H9 (cell line): Measurements from ENCODE around the gene KLC4. TPM values are rescaled to one million over a fixed set of nuclear protein-coding genes. Genes with fewer than 3 reads are reported as not detected.

Experiments
- DNase-seq: peaks from one replicate; pipeline ENCODE4 v3.0.0-alpha.2; 2017
- H2AFZ ChIP-seq: one replicate; pipeline ENCODE4 v1.6.1; 2013; ENCODE audit warnings: mild to moderate bottlenecking, low read length, control low read depth, moderate library complexity
- H2AK5ac ChIP-seq: 2 replicates; pipeline ENCODE4 v1.6.1; 2013; ENCODE audit warnings: low read length, control low read depth, mixed read lengths; ENCODE audit not compliant: insufficient read length
- H2BK120ac ChIP-seq: one replicate; pipeline ENCODE4 v1.6.1; 2013; ENCODE audit warnings: low read depth, mild to moderate bottlenecking, low read length, control low read depth, inconsistent platforms; ENCODE audit not compliant: poor library complexity, severe bottlenecking
- H2BK12ac ChIP-seq: 2 replicates; pipeline ENCODE4 v1.6.1; 2013; ENCODE audit warnings: low read length, control low read depth, mixed read lengths, low read depth; ENCODE audit not compliant: insufficient read length
- H2BK15ac ChIP-seq: 2 replicates; pipeline ENCODE4 v1.6.1; 2013; ENCODE audit warnings: low read depth, low read length, control low read depth
- H2BK20ac ChIP-seq: one replicate; pipeline ENCODE4 v1.6.1; 2013; ENCODE audit warnings: low read depth, mild to moderate bottlenecking, low read length, control low read depth, inconsistent platforms; ENCODE audit not compliant: poor library complexity, severe bottlenecking
- H2BK5ac ChIP-seq: 2 replicates; pipeline ENCODE4 v1.6.1; 2013; ENCODE audit warnings: low read length, control low read depth, mixed read lengths; ENCODE audit not compliant: insufficient read length
- H3K14ac ChIP-seq: 2 replicates; pipeline ENCODE4 v1.6.1; 2013; ENCODE audit warnings: low read length, control low read depth; ENCODE audit not compliant: insufficient read depth
- H3K18ac ChIP-seq: 2 replicates; pipeline ENCODE4 v1.6.1; 2013; ENCODE audit warnings: low read depth, mild to moderate bottlenecking, mixed read lengths, low read length, control low read depth; ENCODE audit not compliant: insufficient read length
- H3K23ac ChIP-seq: 2 replicates; pipeline ENCODE4 v1.6.1; 2013; ENCODE audit warnings: low read length, control low read depth, mixed read lengths, low read depth; ENCODE audit not compliant: insufficient read length
- H3K23me2 ChIP-seq: 2 replicates; pipeline ENCODE4 v1.6.1; 2013; ENCODE audit warnings: low read depth, mild to moderate bottlenecking, mixed read lengths, low read length, control low read depth; ENCODE audit not compliant: insufficient read length, poor library complexity, severe bottlenecking
- H3K27ac ChIP-seq: 2 replicates; pipeline ENCODE4 v1.5.1; 2013; ENCODE audit warnings: low read length, control low read depth, mixed read lengths, low read depth; ENCODE audit not compliant: insufficient read length
- H3K27me3 ChIP-seq: 2 replicates; pipeline ENCODE4 v1.6.1; 2013; ENCODE audit warnings: low read length, control low read depth, inconsistent platforms; ENCODE audit not compliant: insufficient read depth
- H3K4ac ChIP-seq: 2 replicates; pipeline ENCODE4 v1.6.1; 2013; ENCODE audit warnings: low read depth, mild to moderate bottlenecking, control low read depth, inconsistent platforms, low read length, moderate library complexity
- H3K4me1 ChIP-seq: 2 replicates; pipeline ENCODE4 v1.6.1; 2013; ENCODE audit warnings: low read length, control low read depth, inconsistent platforms; ENCODE audit not compliant: insufficient read depth
- H3K4me2 ChIP-seq: 2 replicates; pipeline ENCODE4 v1.6.1; 2013; ENCODE audit warnings: low read length, control low read depth, mixed read lengths; ENCODE audit not compliant: insufficient read length, insufficient read depth
- H3K56ac ChIP-seq: 2 replicates; pipeline ENCODE4 v1.6.1; 2013; ENCODE audit warnings: low read depth, mild to moderate bottlenecking, mixed read lengths, low read length, control low read depth; ENCODE audit not compliant: insufficient read length
- H3K79me1 ChIP-seq: 2 replicates; pipeline ENCODE4 v1.6.1; 2013; ENCODE audit warnings: low read depth, mild to moderate bottlenecking, moderate library complexity, low read length, control low read depth, inconsistent platforms; ENCODE audit not compliant: insufficient read depth, poor library complexity, severe bottlenecking
- H3K79me2 ChIP-seq: 2 replicates; pipeline ENCODE4 v1.6.1; 2013; ENCODE audit warnings: low read length, control low read depth, inconsistent platforms; ENCODE audit not compliant: insufficient read depth
- H3K9ac ChIP-seq: 2 replicates; pipeline ENCODE4 v1.6.1; 2013; ENCODE audit warnings: low read length, control low read depth, mixed read lengths; ENCODE audit not compliant: insufficient read length; ENCODE audit errors: extremely low read depth
- H3K9me3 ChIP-seq: one replicate; pipeline ENCODE4 v1.6.1; 2013; ENCODE audit warnings: low read depth, low read length, inconsistent platforms; ENCODE audit not compliant: control insufficient read depth
- H3T11ph ChIP-seq: one replicate; pipeline ENCODE4 v1.6.1; 2013; ENCODE audit warnings: mild to moderate bottlenecking, low read length, control low read depth, inconsistent platforms
- H4K20me1 ChIP-seq: one replicate; pipeline ENCODE4 v1.6.1; 2013; ENCODE audit not compliant: control insufficient read depth, insufficient read length, insufficient read depth
- H4K5ac ChIP-seq: 2 replicates; pipeline ENCODE4 v1.6.1; 2013; ENCODE audit warnings: low read depth, mild to moderate bottlenecking, mixed read lengths, low read length, control low read depth; ENCODE audit not compliant: insufficient read length
- H4K8ac ChIP-seq: replicated peaks from 2 replicates; pipeline ENCODE4 v1.6.1; 2013; ENCODE audit warnings: low read length, control low read depth, mixed read lengths, low read depth; ENCODE audit not compliant: insufficient read length
- H4K91ac ChIP-seq: 2 replicates; pipeline ENCODE4 v1.6.1; 2013; ENCODE audit warnings: low read depth, mild to moderate bottlenecking, moderate library complexity, mixed read lengths, low read length, control low read depth; ENCODE audit not compliant: insufficient read length
- H3K27ac Mint-ChIP-seq, 3 experiments: 2 replicates in 2 of 3; 3 replicates in 1 of 3; pipeline ENCODE4 v1.8.0; 2020 to 2021; ENCODE audit warnings: mixed read lengths in 3 of 3, mild to moderate bottlenecking in 1 of 3, moderate library complexity in 1 of 3
- H3K27me3 Mint-ChIP-seq: 2 replicates; pipeline ENCODE4 v1.8.0; 2021; ENCODE audit warnings: low read depth, mild to moderate bottlenecking, moderate library complexity, mixed read lengths
- H3K36me3 Mint-ChIP-seq, 3 experiments: 2 replicates in 2 of 3; 3 replicates in 1 of 3; pipeline ENCODE4 v1.8.0; 2020 to 2021; ENCODE audit warnings: low read depth in 3 of 3, mixed read lengths in 3 of 3; ENCODE audit not compliant: insufficient read depth in 1 of 3
- H3K4me1 Mint-ChIP-seq, 2 experiments: 2 replicates each; pipeline ENCODE4 v1.8.0; 2020; ENCODE audit warnings: mixed read lengths in 2 of 2
- H3K4me3 Mint-ChIP-seq, 2 experiments: 2 replicates in 1 of 2; 3 replicates in 1 of 2; pipeline ENCODE4 v1.8.0; 2020 to 2021; ENCODE audit warnings: mild to moderate bottlenecking in 2 of 2, mixed read lengths in 2 of 2, moderate library complexity in 1 of 2
- H3K9me3 Mint-ChIP-seq, 2 experiments: 2 replicates in 1 of 2; 3 replicates in 1 of 2; pipeline ENCODE4 v1.8.0; 2020; ENCODE audit warnings: mild to moderate bottlenecking in 2 of 2, mixed read lengths in 2 of 2, moderate library complexity in 1 of 2
- WGBS: extraction: QIAGEN DNeasy Blood & Tissue Kit; methylation state at CpG from one replicate; pipeline ENCODE4 v1.1.7; 2013; ENCODE audit warnings: missing lambda C conversion rate, low lambda C conversion rate, mixed read lengths; ENCODE audit not compliant: insufficient read length; ENCODE audit errors: extremely low coverage; 5-methylcytosine and 5-hydroxymethylcytosine counted together
- total RNA-seq: library from RNA; stranded (reverse); gene quantifications from 2 replicates; pipeline ENCODE4 v1.2.1, GENCODE V29; 2021
- TF ChIP-seq, protein P1 (sequence below): fragments of 200-600 bp; sonication (generic); conservative IDR thresholded peaks from 3 replicates; pipeline ENCODE4 v1.8.0; 2021; ENCODE audit warnings: antibody characterized with exemption, mild to moderate bottlenecking

KLC4 gene
- total RNA-seq, 1 experiment from 2014 or later = 29.7 TPM

DNA sequence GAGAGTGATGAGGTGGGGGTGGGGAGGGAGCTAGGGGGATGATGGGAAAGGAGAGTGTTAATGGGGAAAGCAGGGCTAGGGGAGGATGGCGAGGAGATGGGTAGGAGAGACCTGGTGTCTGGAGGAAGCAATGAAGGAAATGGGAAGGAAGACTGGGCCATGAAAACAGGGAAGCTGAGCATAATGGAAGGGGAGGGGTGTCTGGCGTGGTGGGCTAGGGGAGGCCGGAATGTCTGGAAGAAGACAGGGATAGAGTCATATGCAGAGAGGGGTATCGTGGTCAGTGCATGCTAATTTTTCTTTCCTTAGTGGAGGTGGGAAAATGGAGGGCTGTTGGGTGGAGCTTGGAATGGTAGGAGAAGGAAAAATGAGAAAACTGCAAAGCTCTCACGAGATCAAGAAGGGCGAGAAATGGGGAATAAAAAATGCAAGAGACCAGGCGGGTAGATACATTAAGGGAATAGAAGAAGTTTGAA, 45.0 kb upstream of the KLC4 start:
- Histone ChIP-seq H4K20me1 (no peaks in the 10 kb centered on the region), H3K4me2 (peak overlapping the region; percentile 99), H3K23me2 (peaks cover 6% of the 10 kb centered on the region), H3K27me3 (no peaks in the 10 kb centered on the region), H4K5ac (no peak overlapping the region), H3K9ac (peak overlapping the region; percentile 81), H3T11ph (no peak overlapping the region), H2BK20ac (no peak overlapping the region), H3K27ac (peak overlapping the region; percentile 9), H2BK12ac (no peak overlapping the region), H3K79me1 (no peaks in the 10 kb centered on the region), H2BK5ac (no peak overlapping the region), H3K18ac (peak overlapping the region; percentile 39), H3K23ac (no peak overlapping the region), H4K91ac (no peak overlapping the region), H3K56ac (no peak overlapping the region), H2BK15ac (no peak overlapping the region), H2AK5ac (no peak overlapping the region), H2BK120ac (no peak overlapping the region), H3K4me1 (peaks cover 2% of the 10 kb centered on the region; the same call in 1 of the 2 replicates), H2AFZ (no peak overlapping the region), H3K4ac (no peak overlapping the region), H3K14ac (peak overlapping the region; percentile 26; the same call in 1 of the 2 replicates), H4K8ac (no peak overlapping the region), H3K9me3 (no peaks in the 10 kb centered on the region), H3K79me2 (peaks cover 11% of the 10 kb centered on the region; the same call in 1 of the 2 replicates)
- H3K27me3 Mint-ChIP-seq = no peaks in the 10 kb centered on the region
- no CpG with 5 or more reads among the region's 7 CpGs for WGBS
- peaks cover 33 to 69% (median 68%) of the 10 kb centered on the region in 3 experiments for H3K36me3 Mint-ChIP-seq
- DNase-seq = no peak
- H3K27ac Mint-ChIP-seq = peak overlapping the region; percentile 56 to 88 (median 84); a peak in 6 of 7 replicates
- H3K4me3 Mint-ChIP-seq = peak overlapping the region; percentile 92 to 97
- H3K4me1 Mint-ChIP-seq = peaks cover 22 to 33% of the 10 kb centered on the region in 2 experiments
- H3K9me3 Mint-ChIP-seq = no peaks in the 10 kb centered on the region; a peak in 1 of 5 replicates
- TF ChIP-seq, protein P1, sequence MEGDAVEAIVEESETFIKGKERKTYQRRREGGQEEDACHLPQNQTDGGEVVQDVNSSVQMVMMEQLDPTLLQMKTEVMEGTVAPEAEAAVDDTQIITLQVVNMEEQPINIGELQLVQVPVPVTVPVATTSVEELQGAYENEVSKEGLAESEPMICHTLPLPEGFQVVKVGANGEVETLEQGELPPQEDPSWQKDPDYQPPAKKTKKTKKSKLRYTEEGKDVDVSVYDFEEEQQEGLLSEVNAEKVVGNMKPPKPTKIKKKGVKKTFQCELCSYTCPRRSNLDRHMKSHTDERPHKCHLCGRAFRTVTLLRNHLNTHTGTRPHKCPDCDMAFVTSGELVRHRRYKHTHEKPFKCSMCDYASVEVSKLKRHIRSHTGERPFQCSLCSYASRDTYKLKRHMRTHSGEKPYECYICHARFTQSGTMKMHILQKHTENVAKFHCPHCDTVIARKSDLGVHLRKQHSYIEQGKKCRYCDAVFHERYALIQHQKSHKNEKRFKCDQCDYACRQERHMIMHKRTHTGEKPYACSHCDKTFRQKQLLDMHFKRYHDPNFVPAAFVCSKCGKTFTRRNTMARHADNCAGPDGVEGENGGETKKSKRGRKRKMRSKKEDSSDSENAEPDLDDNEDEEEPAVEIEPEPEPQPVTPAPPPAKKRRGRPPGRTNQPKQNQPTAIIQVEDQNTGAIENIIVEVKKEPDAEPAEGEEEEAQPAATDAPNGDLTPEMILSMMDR = no peak
